ENCODE data around the gene CHIT1.
A peak's percentile ranks its signal among the peaks of the same experiment; 100 is the strongest.

Gene CHIT1

GRCh38 chr1:203216274-203217138 lies 13.0 kb downstream of the CHIT1 start:
- peak; percentile 28 for DNase-seq (ENCODE audit: low read depth)

- no peak for DNase-seq (ENCODE audit: low read depth)
Measured at GRCh38 chr1:203215573-203215972, 13.9 kb downstream of the CHIT1 start.

- no peak for DNase-seq (ENCODE audit: low read depth)
Measured at GRCh38 chr1:203214871-203215270, 14.6 kb downstream of the CHIT1 start.

GRCh38 chr1:203213126-203213525 lies 16.3 kb downstream of the CHIT1 start:
- no peak for DNase-seq (ENCODE audit: low read depth)

GRCh38 chr1:203211812-203212211 lies 17.7 kb downstream of the CHIT1 start:
- no peak for DNase-seq (ENCODE audit: low read depth)

- DNase-seq (ENCODE audit: low read depth) = no peak
Measured at GRCh38 chr1:203210988-203211387, 18.5 kb downstream of the CHIT1 start.

GRCh38 chr1:203210350-203210749 lies 19.1 kb downstream of the CHIT1 start:
- no peak for DNase-seq (ENCODE audit: low read depth)

- no peak for DNase-seq (ENCODE audit: low read depth)
Measured at GRCh38 chr1:203208181-203208580, 21.3 kb downstream of the CHIT1 start.

- no peak for DNase-seq (ENCODE audit: low read depth)
Measured at GRCh38 chr1:203207751-203208150, 21.7 kb downstream of the CHIT1 start.

GRCh38 chr1:203206129-203206687 lies 23.3 kb downstream of the CHIT1 start:
- no peak for DNase-seq (ENCODE audit: low read depth)

- no peak for DNase-seq (ENCODE audit: low read depth)
Measured at GRCh38 chr1:203204756-203205155, 24.7 kb downstream of the CHIT1 start.

- no peak for DNase-seq (ENCODE audit: low read depth)
Measured at GRCh38 chr1:203202431-203203245, 26.8 kb downstream of the CHIT1 start.

GRCh38 chr1:203201516-203202205 lies 27.8 kb downstream of the CHIT1 start:
- DNase-seq (ENCODE audit: low read depth) = no peak

GRCh38 chr1:203200916-203201315 lies 28.6 kb downstream of the CHIT1 start:
- no peak for DNase-seq (ENCODE audit: low read depth)

GRCh38 chr1:203199816-203200571 lies 29.5 kb downstream of the CHIT1 start:
- DNase-seq (ENCODE audit: low read depth) = no peak

GRCh38 chr1:203199481-203199815 lies 30.0 kb downstream of the CHIT1 start:
- DNase-seq (ENCODE audit: low read depth) = no peak

- no peak for DNase-seq (ENCODE audit: low read depth)
Measured at GRCh38 chr1:203199002-203199401, 30.5 kb downstream of the CHIT1 start.

- DNase-seq (ENCODE audit: low read depth) = no peak
Measured at GRCh38 chr1:203197625-203198024, 31.8 kb downstream of the CHIT1 start.

GRCh38 chr1:203196371-203196770 lies 33.1 kb downstream of the CHIT1 start:
- DNase-seq (ENCODE audit: low read depth) = no peak

GRCh38 chr1:203190949-203191348 lies 38.5 kb downstream of the CHIT1 start:
- DNase-seq (ENCODE audit: low read depth) = no peak

GRCh38 chr1:203189951-203190352 lies 39.5 kb downstream of the CHIT1 start:
- no peak for DNase-seq (ENCODE audit: low read depth)

Data from activated T-cell treated with anti-CD3 and anti-CD28 coated beads for 1 hour (primary cell).